GM21619 (cell line): ENCODE measurements around the gene NKAIN2.
"Not testable (repeated sequence)": the region's sequence is repeated elsewhere in the genome, so short reads cannot be mapped to it uniquely, and the experiment has no call there.

Experiments used
- ATAC-seq: cut with Tn5 transposase; IDR thresholded peaks from one replicate; pipeline ENCODE4 v1.9.1; 2021; ENCODE audit not compliant: unreplicated experiment

Gene NKAIN2

DNA sequence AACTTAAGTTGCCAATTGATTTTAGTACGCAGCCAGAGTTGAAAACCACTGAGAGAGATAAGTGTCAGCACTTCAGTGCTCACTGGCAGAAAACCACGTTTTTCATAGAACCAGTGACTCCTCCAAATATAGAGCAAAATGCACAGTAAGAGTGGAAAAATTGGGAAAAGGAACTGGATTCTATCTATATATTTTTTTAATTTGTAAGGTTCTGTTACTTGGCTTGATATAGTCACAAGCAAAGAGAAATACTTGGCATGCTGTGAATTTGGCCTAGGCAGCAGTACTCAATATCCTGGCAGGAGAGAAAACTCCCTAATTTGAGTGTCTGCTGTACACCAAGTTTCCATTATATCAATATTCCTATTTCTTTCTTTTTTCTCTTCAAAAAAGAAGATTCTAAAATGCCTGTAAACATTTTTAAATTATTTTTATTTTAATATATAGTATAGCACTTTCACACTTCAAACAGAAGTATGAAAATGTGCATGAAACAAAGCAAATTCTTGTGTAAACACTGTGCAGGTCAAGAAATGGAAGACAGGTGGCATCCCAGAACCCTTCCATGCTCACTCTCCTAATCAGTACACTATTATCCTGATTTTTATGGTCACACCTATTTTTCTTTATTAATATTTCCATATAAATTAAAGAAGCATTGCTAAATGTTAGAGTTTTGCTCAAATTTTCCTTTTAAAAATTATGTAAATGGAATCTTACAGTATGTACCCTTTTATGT is 596.8 kb downstream of the NKAIN2 start:
- no peak for ATAC-seq

DNA sequence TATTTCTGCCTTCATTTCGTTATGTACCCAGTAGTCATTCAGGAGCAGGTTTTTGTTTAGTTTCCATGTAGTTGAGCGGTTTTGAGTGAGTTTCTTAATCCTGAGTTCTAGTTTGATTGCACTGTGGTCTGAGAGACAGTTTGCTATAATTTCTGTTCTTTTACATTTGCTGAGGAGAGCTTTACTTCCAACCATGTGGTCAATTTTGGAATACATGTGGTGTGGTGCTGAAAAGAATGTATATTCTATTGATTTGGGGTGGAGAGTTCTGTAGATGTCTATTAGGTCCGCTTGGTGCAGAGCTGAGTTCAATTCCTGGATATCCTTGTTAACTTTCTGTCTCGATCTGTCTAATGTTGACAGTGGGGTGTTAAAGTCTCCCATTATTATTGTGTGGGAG is 606.8 kb downstream of the NKAIN2 start:
- ATAC-seq = not testable (repeated sequence)

DNA sequence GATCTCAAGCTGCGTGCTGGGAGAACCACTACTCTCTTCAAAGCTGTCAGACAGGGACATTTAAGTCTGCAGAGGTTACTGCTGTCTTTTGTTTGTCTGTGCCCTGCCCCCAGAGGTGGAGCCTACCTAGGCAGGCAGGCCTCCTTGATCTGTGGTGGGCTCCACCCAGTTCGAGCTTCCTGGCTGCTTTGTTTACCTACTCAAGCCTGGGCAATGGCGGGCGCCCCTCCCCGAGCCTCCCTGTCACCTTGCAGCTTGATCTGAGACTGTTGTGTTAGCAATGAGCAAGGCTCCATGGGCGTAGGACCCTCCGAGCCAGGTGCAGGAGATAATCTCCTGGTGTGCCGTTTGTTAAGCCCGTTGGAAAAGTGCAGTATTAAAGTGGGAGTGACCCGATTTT is 609.0 kb downstream of the NKAIN2 start:
- not testable (repeated sequence) for ATAC-seq

DNA sequence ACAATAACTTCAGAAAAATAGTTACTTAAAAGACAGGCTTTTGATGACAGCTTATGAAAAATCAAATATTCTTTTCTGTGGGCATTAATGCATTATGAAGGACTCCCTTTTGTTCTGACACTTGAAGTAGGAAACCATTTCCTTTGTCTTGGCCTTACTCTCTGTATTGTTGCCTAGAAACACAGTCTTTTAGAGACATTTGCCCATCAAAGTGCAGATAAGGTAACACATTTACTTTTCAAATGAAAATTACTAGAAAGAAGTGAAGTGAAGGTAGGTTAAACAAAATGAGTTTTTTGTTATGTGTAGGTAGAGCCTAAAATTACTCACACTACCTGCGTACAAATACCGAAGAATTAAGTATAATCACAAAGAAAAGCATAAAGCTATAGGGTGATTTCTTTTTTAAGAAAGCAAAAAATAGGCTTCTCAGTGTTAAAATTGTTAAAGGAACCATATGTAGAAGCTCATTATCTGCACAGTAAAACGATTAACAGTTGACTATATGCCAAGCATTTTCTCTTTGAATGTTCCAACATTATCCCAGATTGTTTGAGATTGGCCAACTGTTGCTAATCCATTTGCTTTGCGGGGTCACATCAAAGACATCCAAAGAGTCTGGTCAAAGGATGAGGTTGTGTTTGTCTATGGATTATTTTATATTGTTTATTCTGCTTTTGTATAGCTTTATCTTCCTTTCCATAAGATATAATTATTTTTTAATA is 616.6 kb downstream of the NKAIN2 start:
- no peak for ATAC-seq

GRCh38 chr6:124423621-124424020 is 620.0 kb downstream of the NKAIN2 start:
- no peak for ATAC-seq

DNA sequence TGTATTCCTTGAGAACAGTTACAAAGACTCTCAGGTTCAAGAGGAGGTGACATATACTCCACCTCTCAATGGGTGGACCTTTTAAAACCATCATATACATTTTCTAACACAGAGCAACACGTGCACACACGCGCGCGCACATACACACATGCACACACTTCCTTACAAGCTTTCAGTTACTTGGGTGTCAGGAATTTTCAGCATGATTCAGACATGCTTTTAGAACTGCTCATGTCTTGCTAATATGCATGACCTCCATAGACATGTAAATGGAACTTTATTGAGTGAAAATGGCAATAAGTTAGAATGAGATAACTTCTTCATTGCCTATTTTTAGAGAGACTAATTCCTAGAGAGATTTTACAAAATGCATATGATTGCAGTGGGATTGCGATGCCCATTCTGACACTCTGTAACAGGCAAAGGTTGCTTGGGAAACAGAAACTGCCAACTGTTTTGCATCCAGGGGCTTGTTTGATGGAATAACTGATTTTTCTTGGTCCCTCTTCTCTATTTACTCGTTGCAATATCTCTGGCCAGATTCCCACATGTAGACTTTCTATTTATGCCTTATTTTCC is 627.2 kb downstream of the NKAIN2 start:
- no peak for ATAC-seq

- no peak for ATAC-seq
These were observed 629.0 kb downstream of the NKAIN2 start for GRCh38 chr6:124432620-124433019.

GRCh38 chr6:124433387-124434160 is 629.9 kb downstream of the NKAIN2 start:
- no peak for ATAC-seq

- no peak for ATAC-seq
These were observed 630.8 kb downstream of the NKAIN2 start for GRCh38 chr6:124434421-124434820.

DNA sequence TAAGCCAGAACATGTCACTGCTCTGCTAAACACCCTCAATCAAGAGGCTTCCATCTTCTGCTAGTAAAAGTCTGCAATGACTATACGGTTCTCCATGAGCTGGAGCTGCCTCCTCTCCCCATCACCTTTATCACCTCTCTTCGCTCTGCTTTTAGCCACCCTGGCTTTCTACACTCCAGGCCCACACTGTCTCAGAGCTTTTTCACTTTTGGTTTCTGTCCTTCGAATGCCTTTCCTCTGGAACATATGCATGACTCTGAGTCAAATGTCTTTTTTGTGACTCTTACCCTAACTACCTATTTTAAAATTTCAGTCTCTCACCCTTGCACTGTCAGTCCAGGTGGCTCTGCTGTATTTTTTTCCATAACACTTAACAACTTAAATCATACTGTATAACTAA is 633.1 kb downstream of the NKAIN2 start:
- no peak for ATAC-seq

- no peak for ATAC-seq
These were observed 634.9 kb downstream of the NKAIN2 start for GRCh38 chr6:124438546-124439065.

DNA sequence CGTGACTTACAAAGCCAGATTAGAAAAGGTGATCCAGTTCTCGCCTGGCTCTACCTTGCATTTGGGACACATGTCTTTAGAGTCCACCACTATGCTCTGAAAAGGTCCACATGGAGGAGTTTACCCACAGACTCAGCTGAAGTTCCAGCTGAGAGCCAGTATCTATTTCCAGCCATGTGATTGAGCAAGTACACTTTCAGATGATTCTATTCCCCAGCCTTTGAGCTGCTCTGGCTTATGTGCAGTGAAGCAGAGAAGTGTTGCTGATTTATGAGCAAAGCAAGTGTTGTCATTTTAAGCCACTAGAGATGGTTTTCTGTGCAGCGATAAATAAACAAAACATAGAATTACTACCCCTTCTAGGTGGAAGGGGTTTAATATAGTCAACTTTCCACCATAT is 637.8 kb downstream of the NKAIN2 start:
- no peak for ATAC-seq

DNA sequence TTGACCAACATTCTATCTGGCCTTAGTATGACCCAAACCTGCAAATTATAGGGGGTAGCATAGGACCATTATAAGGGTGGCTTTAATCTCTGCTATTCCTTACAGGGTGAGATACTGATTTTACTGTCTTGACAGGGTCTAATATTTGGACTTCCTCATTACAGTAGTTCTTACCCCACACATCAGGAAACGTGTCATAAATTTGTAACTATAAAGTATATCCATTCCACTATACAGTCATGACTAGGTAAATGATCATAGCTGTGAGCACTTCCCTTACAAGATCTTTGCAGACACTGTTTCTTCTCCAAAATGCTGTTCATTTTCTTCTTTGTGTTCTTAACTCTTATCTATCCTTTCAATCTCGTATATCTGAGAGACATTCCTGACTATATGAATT is 639.9 kb downstream of the NKAIN2 start:
- no peak for ATAC-seq

DNA sequence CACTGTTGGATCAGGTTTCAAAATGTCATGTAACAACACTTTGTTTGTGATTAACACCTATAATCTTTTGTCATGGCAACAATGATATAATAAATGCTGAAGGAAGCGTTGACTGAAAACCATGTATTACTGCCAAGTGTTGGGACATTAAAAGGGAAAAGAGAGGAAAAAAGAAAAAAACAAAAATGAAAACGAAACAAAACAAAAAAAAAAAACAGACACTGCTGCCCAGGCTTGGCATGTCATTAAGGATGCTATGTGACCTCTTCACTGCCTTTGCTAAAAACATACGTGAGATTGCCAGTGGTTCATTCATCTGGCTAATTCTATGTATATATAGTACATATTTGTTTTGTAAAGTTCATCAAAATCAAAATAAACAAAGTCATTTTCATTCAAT is 641.9 kb downstream of the NKAIN2 start:
- ATAC-seq = no peak

- no peak for ATAC-seq
These were observed 643.3 kb downstream of the NKAIN2 start for GRCh38 chr6:124446961-124447360.

GRCh38 chr6:124459268-124459667 is 655.6 kb downstream of the NKAIN2 start:
- ATAC-seq = no peak

GRCh38 chr6:124462750-124463149 is 659.1 kb downstream of the NKAIN2 start:
- ATAC-seq = no peak

- ATAC-seq = no peak
These were observed 659.6 kb downstream of the NKAIN2 start for GRCh38 chr6:124463271-124463670.

GRCh38 chr6:124464600-124464999 is 660.9 kb downstream of the NKAIN2 start:
- ATAC-seq = not testable (repeated sequence)

DNA sequence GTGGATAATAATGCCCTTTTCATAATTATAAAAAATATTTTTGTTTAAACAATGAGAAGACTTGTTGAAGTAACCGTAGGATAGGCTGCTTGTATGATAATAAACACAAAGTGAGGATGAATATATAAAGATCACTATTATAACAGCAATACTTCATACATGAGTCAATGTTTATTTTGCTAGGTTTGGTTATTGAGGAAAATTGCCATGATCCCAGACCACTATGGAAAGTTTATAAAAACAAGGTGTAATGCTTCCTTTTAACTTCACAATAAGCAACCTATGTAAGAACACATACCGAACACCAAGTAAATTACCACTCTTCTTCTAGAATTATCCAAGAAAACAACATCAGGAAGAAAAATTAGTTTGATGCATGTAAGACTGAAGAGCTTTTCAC is 663.3 kb downstream of the NKAIN2 start:
- ATAC-seq = no peak

GRCh38 chr6:124467366-124467765 is 663.7 kb downstream of the NKAIN2 start:
- ATAC-seq = no peak
